ENCODE results near the gene CHID1. TPM values are rescaled to one million over a fixed set of nuclear protein-coding genes. Genes with fewer than 3 reads are reported as not detected.

The CHID1 gene
- total and polyA plus RNA-seq, 2 of the 8 experiments (the other 6 are each of a cell fraction or from before 2014, with no cell fraction given): 81.2 to 88.5 TPM

GRCh38 chr11:928786-929185 is 18.2 kb upstream of the CHID1 start:
- no peak overlapping the region for H2BK20ac ChIP-seq (ENCODE audit: low read length)
- H2BK120ac ChIP-seq (replicated peaks; ENCODE audit: low read depth, low read length): no peak overlapping the region
- no peak overlapping the region for H2BK12ac ChIP-seq (ENCODE audit: low read depth, low read length)
- H3K27ac ChIP-seq (ENCODE audit: low read depth, low read length): no peak overlapping the region
- H3K4ac ChIP-seq (replicated peaks; ENCODE audit: insufficient read length, low read depth, low read length): no peak overlapping the region
- no peak overlapping the region for H3K4me3 ChIP-seq (ENCODE audit: extremely low read depth in 1 of 4, insufficient read depth in 2 of 4, low read depth in 3 of 4, low read length in 4 of 4)
- H3K9ac ChIP-seq (replicated peaks in 1 of 4; ENCODE audit: extremely low read depth in 1 of 4, low read depth in 3 of 4, low read length in 3 of 4): no peak overlapping the region
- H3K4me2 ChIP-seq (ENCODE audit: insufficient read depth in 1 of 2, low read depth in 2 of 2, low read length in 2 of 2): no peak overlapping the region
- H2AK5ac ChIP-seq (ENCODE audit: low read depth, low read length): no peak overlapping the region
- H3K23ac ChIP-seq (ENCODE audit: insufficient read length): no peak overlapping the region
- H3K27me3 ChIP-seq (replicated peaks in 1 of 4; ENCODE audit: control insufficient read depth in 3 of 4, extremely low read depth in 1 of 4, insufficient read depth in 3 of 4, low read length in 3 of 4): no peaks in the 10 kb centered on the region; a peak in 1 of 7 replicates
- H2BK5ac ChIP-seq (ENCODE audit: low read depth, low read length): no peak overlapping the region
- POLR2A ChIA-PET (ENCODE audit: partially characterized antibody): interaction anchor here (0.7 to 1.6 kb wide), 5 partner anchors 10 to 85 kb away, joined by 3 to 7 read pairs (median 3); no protein-coding TSS in a partner anchor
- TF ChIP-seq KDM5A (IDR thresholded peaks at IDR 0.05; ENCODE audit: low read length) (no peak), PHF8 (conservative IDR thresholded peaks at IDR 0.05; ENCODE audit: low read depth, low read length) (no peak), NANOG (IDR thresholded peaks at IDR 0.05; ENCODE audit: insufficient read depth, low read depth, low read length, poor library complexity, severe bottlenecking) (no peak)
- no peak overlapping the region for H4K5ac ChIP-seq (ENCODE audit: insufficient read length, low read depth, low read length)
- no peak overlapping the region for H2AFZ ChIP-seq (ENCODE audit: low read length)
- peaks cover 8 to 18% (median 12%) of the 10 kb centered on the region in 4 experiments for H3K4me1 ChIP-seq (replicated peaks in 1 of 4; ENCODE audit: control insufficient read depth in 3 of 4, insufficient read depth in 4 of 4, low read length in 3 of 4)
- H3K9me3 ChIP-seq (ENCODE audit: insufficient read depth in 2 of 2, low read depth in 1 of 2, low read length in 1 of 2): no peaks in the 10 kb centered on the region
- no peak overlapping the region for H3K14ac ChIP-seq (ENCODE audit: insufficient read length)
- no peak overlapping the region for H3K18ac ChIP-seq (ENCODE audit: extremely low read depth, low read length)
- H3K56ac ChIP-seq (replicated peaks; ENCODE audit: insufficient read length, low read depth, low read length): no peak overlapping the region
- no peak for DNase-seq (ENCODE audit: low read depth in 1 of 2, low spot score in 2 of 2)
- WGBS, 2 experiments (ENCODE audit: extremely low coverage in 1 of 2, insufficient coverage in 1 of 2, insufficient read length in 1 of 2, insufficient replicate concordance in 2 of 2, low coverage in 1 of 2, low lambda C conversion rate in 2 of 2, missing lambda C conversion rate in 1 of 2): 86% methylated on average over 8 of the region's 8 CpGs; no CpG with 5 or more reads in 1 of the 2 experiments
- no peak overlapping the region for H4K8ac ChIP-seq (ENCODE audit: extremely low read depth, insufficient read depth, low read length)
- H3K36me3 ChIP-seq (ENCODE audit: control insufficient read depth in 2 of 4, insufficient read depth in 4 of 4, low read length in 3 of 4): peaks cover 0 to 12% (median 2%) of the 10 kb centered on the region in 4 experiments; a peak in 3 of 8 replicates
- H3K79me2 ChIP-seq (ENCODE audit: control insufficient read depth in 1 of 2, insufficient read depth in 2 of 2, low read length in 2 of 2): peaks cover 0 to 70% of the 10 kb centered on the region in 2 experiments; a peak in 3 of 4 replicates
- CTCF ChIA-PET (ENCODE audit: partially characterized antibody): interaction anchor here (0.6 to 7.1 kb wide), 12 partner anchors 9 to 122 kb away, joined by 3 to 48 read pairs (median 4); partner anchors contain the start of gene CHID1
- H3K79me1 ChIP-seq (ENCODE audit: low read depth, low read length): peaks cover 21% of the 10 kb centered on the region
- H2BK15ac ChIP-seq (ENCODE audit: low read length): no peak overlapping the region
- FAIRE-seq: no peak
- H4K91ac ChIP-seq (replicated peaks; ENCODE audit: insufficient read length, low read length): no peak overlapping the region
- H3K23me2 ChIP-seq (ENCODE audit: low read depth, low read length): peaks cover 7% of the 10 kb centered on the region
- peaks cover 11 to 25% of the 10 kb centered on the region in 2 experiments for H4K20me1 ChIP-seq (replicated peaks in 1 of 2; ENCODE audit: control insufficient read depth in 1 of 2, insufficient read depth in 2 of 2, low read length in 2 of 2)
